HUES6 (cell line): Measurements from ENCODE around the gene SH3BP4.
A peak's percentile ranks its signal among the peaks of the same experiment; 100 is the strongest.

Experiments
- H3K27ac ChIP-seq: 2 replicates; pipeline ENCODE4 v1.7.0; 2013; ENCODE audit warnings: low read depth, mild to moderate bottlenecking, low read length, inconsistent platforms
- H3K27me3 ChIP-seq: 2 replicates; pipeline ENCODE4 v1.6.1; 2013; ENCODE audit warnings: low read length; ENCODE audit not compliant: control insufficient read depth, insufficient read depth
- H3K36me3 ChIP-seq: 2 replicates; pipeline ENCODE4 v1.6.1; 2013; ENCODE audit warnings: low read length; ENCODE audit not compliant: control insufficient read depth, insufficient read depth
- H3K4me1 ChIP-seq: 2 replicates; pipeline ENCODE4 v1.6.1; 2013; ENCODE audit warnings: low read length; ENCODE audit not compliant: control insufficient read depth, insufficient read depth
- H3K4me3 ChIP-seq: 2 replicates; pipeline ENCODE4 v1.5.1; 2013; ENCODE audit warnings: low read depth, low read length
- H3K9ac ChIP-seq: one replicate; pipeline ENCODE4 v1.6.1; 2013; ENCODE audit warnings: mild to moderate bottlenecking, low read length
- H3K9me3 ChIP-seq: 2 replicates; pipeline ENCODE4 v1.6.1; 2013; ENCODE audit warnings: low read depth, low read length; ENCODE audit not compliant: control insufficient read depth, insufficient read depth

Gene SH3BP4

GRCh38 chr2:234978466-234979203 is 26.8 kb downstream of the SH3BP4 start:
- Histone ChIP-seq H3K36me3 (peaks cover 18% of the 10 kb centered on the region; the same call in 1 of the 2 replicates), H3K27ac (no peak overlapping the region), H3K4me1 (peaks cover 46% of the 10 kb centered on the region), H3K9me3 (peaks cover 7% of the 10 kb centered on the region), H3K27me3 (no peaks in the 10 kb centered on the region), H3K9ac (no peak overlapping the region), H3K4me3 (no peak overlapping the region)

GRCh38 chr2:234979204-234980167 is 27.7 kb downstream of the SH3BP4 start:
- no peak overlapping the region for H3K9ac ChIP-seq
- no peak overlapping the region for H3K27ac ChIP-seq
- H3K4me3 ChIP-seq, result no peak overlapping the region
- H3K36me3 ChIP-seq, result peaks cover 18% of the 10 kb centered on the region; the same call in 1 of the 2 replicates
- H3K4me1 ChIP-seq, result peaks cover 51% of the 10 kb centered on the region
- H3K9me3 ChIP-seq, result peaks cover 7% of the 10 kb centered on the region
- H3K27me3 ChIP-seq, result no peaks in the 10 kb centered on the region

GRCh38 chr2:234980451-234981187 is 28.8 kb downstream of the SH3BP4 start:
- Histone ChIP-seq H3K9ac (peak overlapping the region; percentile 75), H3K4me1 (peaks cover 49% of the 10 kb centered on the region), H3K9me3 (peaks cover 7% of the 10 kb centered on the region), H3K36me3 (peaks cover 21% of the 10 kb centered on the region; the same call in 1 of the 2 replicates), H3K4me3 (peak overlapping the region; percentile 7; the same call in 1 of the 2 replicates), H3K27ac (peak overlapping the region; percentile 84), H3K27me3 (no peaks in the 10 kb centered on the region)

- H3K4me3 ChIP-seq, result peak overlapping the region; percentile 37; the same call in 1 of the 2 replicates
- H3K9ac ChIP-seq, result peak overlapping the region; percentile 75
- peaks cover 7% of the 10 kb centered on the region for H3K9me3 ChIP-seq
- no peaks in the 10 kb centered on the region for H3K27me3 ChIP-seq
- peaks cover 56% of the 10 kb centered on the region for H3K4me1 ChIP-seq
- peaks cover 24% of the 10 kb centered on the region; the same call in 1 of the 2 replicates for H3K36me3 ChIP-seq
- H3K27ac ChIP-seq, result peak overlapping the region; percentile 84
Observed at GRCh38 chr2:234981197-234982095, 29.6 kb downstream of the SH3BP4 start.

GRCh38 chr2:234982096-234982834 is 30.4 kb downstream of the SH3BP4 start:
- Histone ChIP-seq H3K9ac (peak overlapping the region; percentile 75), H3K36me3 (peaks cover 24% of the 10 kb centered on the region; the same call in 1 of the 2 replicates), H3K27ac (peak overlapping the region; percentile 84), H3K9me3 (peaks cover 7% of the 10 kb centered on the region), H3K27me3 (no peaks in the 10 kb centered on the region), H3K4me3 (peak overlapping the region; percentile 37; the same call in 1 of the 2 replicates), H3K4me1 (peaks cover 57% of the 10 kb centered on the region)

- Histone ChIP-seq H3K27me3 (no peaks in the 10 kb centered on the region), H3K9ac (no peak overlapping the region), H3K27ac (peak overlapping the region; percentile 16; the same call in 1 of the 2 replicates), H3K4me1 (peaks cover 57% of the 10 kb centered on the region), H3K9me3 (peaks cover 7% of the 10 kb centered on the region), H3K36me3 (peaks cover 22% of the 10 kb centered on the region; the same call in 1 of the 2 replicates), H3K4me3 (no peak overlapping the region)
Observed at GRCh38 chr2:234983011-234983726, 31.4 kb downstream of the SH3BP4 start.

GRCh38 chr2:234985608-234986245 is 33.9 kb downstream of the SH3BP4 start:
- Histone ChIP-seq H3K9me3 (no peaks in the 10 kb centered on the region; the same call in 1 of the 2 replicates), H3K9ac (no peak overlapping the region), H3K4me3 (no peak overlapping the region), H3K4me1 (peaks cover 51% of the 10 kb centered on the region), H3K27me3 (no peaks in the 10 kb centered on the region), H3K36me3 (peaks cover 6% of the 10 kb centered on the region; the same call in 1 of the 2 replicates), H3K27ac (no peak overlapping the region)

- H3K27me3 ChIP-seq, result no peaks in the 10 kb centered on the region
- H3K27ac ChIP-seq, result no peak overlapping the region
- H3K36me3 ChIP-seq, result peaks cover 10% of the 10 kb centered on the region; the same call in 1 of the 2 replicates
- H3K9me3 ChIP-seq, result no peaks in the 10 kb centered on the region; the same call in 1 of the 2 replicates
- peaks cover 45% of the 10 kb centered on the region for H3K4me1 ChIP-seq
- H3K4me3 ChIP-seq, result no peak overlapping the region
- no peak overlapping the region for H3K9ac ChIP-seq
Observed at GRCh38 chr2:234986390-234986789, 34.6 kb downstream of the SH3BP4 start.
